ENCODE results near the gene KIFC1. TPM values are rescaled to one million over a fixed set of nuclear protein-coding genes. Genes with fewer than 3 reads are reported as not detected.

The KIFC1 gene
- total and polyA plus RNA-seq, 2 of the 4 experiments (the other 2 are of a cell fraction) = 33.9 to 40.6 TPM

DNA sequence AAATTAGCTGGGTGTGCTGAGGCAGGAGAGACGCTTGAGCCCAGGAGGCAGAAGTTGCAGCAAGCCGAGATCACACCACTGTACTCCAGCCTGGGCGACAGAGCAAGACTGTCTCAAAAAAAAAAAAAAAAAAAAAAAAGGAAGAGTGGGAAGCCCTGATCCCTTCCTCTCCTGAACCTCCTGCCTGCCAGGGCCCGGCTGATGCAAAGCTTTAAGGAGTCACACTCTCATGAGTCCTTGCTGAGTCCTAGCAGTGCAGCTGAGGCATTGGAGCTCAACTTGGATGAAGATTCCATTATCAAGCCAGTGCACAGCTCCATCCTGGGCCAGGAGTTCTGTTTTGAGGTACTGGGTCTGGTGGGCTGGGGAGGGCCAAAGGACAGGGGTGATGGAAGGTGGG, 43.3 kb downstream of the KIFC1 start:
- DNase-seq (no peak), ATAC-seq (ENCODE audit: low read depth) (no peak)
- Histone ChIP-seq H2BK15ac (ENCODE audit: low read depth, low read length) (no peak overlapping the region), H3K4me2 (ENCODE audit: low read depth, low read length) (no peak overlapping the region), H3K79me1 (ENCODE audit: low read depth in 1 of 2, low read length in 2 of 2) (peaks cover 26 to 54% of the 10 kb centered on the region in 2 experiments), H3K9me3 (ENCODE audit: control insufficient read depth, insufficient read depth, low read length) (no peaks in the 10 kb centered on the region), H3K4ac (ENCODE audit: low read depth, low read length) (no peak overlapping the region), H2BK5ac (ENCODE audit: low read depth, low read length, poor library complexity, severe bottlenecking) (no peak overlapping the region), H3K9me1 (ENCODE audit: insufficient read depth, low read length) (peaks cover 20% of the 10 kb centered on the region), H4K20me1 (ENCODE audit: insufficient read depth, low read length) (peaks cover 19% of the 10 kb centered on the region; the same call in 1 of the 2 replicates), H3K14ac (replicated peaks; ENCODE audit: low read depth, low read length) (no peak overlapping the region), H2BK20ac (ENCODE audit: low read depth, low read length) (no peak overlapping the region), H3K4me1 (ENCODE audit: control insufficient read depth, insufficient read depth, low read length) (peaks cover 16% of the 10 kb centered on the region), H3K36me3 (ENCODE audit: control insufficient read depth, insufficient read depth, low read length) (peaks cover 41% of the 10 kb centered on the region), H3K9ac (ENCODE audit: low read depth, low read length) (no peak overlapping the region), H2AFZ (replicated peaks; ENCODE audit: low read length, poor library complexity) (no peak overlapping the region), H2AK9ac (replicated peaks; ENCODE audit: low read depth, low read length, poor library complexity) (no peak overlapping the region), H3K27me3 (ENCODE audit: control insufficient read depth, insufficient read depth, low read length) (no peaks in the 10 kb centered on the region), H3K56ac (ENCODE audit: extremely low read depth, insufficient read depth, low read length) (no peak overlapping the region), H2BK120ac (ENCODE audit: low read depth, low read length) (no peak overlapping the region), H3K27ac (ENCODE audit: insufficient read depth, low read length) (no peak overlapping the region), H3K18ac (ENCODE audit: low read depth, low read length) (no peak overlapping the region), H2AK5ac (ENCODE audit: low read depth, low read length) (no peak overlapping the region), H4K5ac (ENCODE audit: low read depth, low read length) (no peak overlapping the region), H4K8ac (ENCODE audit: low read depth in 2 of 2, low read length in 2 of 2) (no peak overlapping the region), H3K4me3 (ENCODE audit: insufficient read depth, low read depth, low read length) (no peak overlapping the region), H4K91ac (ENCODE audit: insufficient read depth, low read depth, low read length) (no peak overlapping the region), H3K23ac (ENCODE audit: low read depth, low read length) (no peak overlapping the region)
- TF ChIP-seq FOS (IDR thresholded peaks at IDR 0.05; ENCODE audit: low read depth, low read length) (no peak), CEBPB (IDR thresholded peaks at IDR 0.05; ENCODE audit: low read depth, low read length) (no peak), RAD21 (IDR thresholded peaks at IDR 0.05; ENCODE audit: low read length) (no peak), MXI1 (IDR thresholded peaks at IDR 0.05; ENCODE audit: borderline replicate concordance, low read depth, low read length) (no peak), SMC3 (IDR thresholded peaks at IDR 0.05; ENCODE audit: low read depth, low read length) (no peak), RCOR1 (IDR thresholded peaks at IDR 0.05; ENCODE audit: insufficient replicate concordance, low read length) (no peak), POLR2A (IDR thresholded peaks at IDR 0.05; ENCODE audit: low read depth, low read length) (no peak), MAFK (IDR thresholded peaks at IDR 0.05; ENCODE audit: low read depth, low read length) (no peak), MAZ (IDR thresholded peaks at IDR 0.05; ENCODE audit: borderline replicate concordance, low read depth, low read length) (no peak), BHLHE40 (IDR thresholded peaks at IDR 0.05; ENCODE audit: low read depth, low read length) (no peak), NFE2L2 (IDR thresholded peaks at IDR 0.05; ENCODE audit: low read depth, low read length) (no peak), CHD1 (IDR thresholded peaks at IDR 0.05; ENCODE audit: low read depth, low read length) (no peak)
- TF ChIP-seq, protein P1, sequence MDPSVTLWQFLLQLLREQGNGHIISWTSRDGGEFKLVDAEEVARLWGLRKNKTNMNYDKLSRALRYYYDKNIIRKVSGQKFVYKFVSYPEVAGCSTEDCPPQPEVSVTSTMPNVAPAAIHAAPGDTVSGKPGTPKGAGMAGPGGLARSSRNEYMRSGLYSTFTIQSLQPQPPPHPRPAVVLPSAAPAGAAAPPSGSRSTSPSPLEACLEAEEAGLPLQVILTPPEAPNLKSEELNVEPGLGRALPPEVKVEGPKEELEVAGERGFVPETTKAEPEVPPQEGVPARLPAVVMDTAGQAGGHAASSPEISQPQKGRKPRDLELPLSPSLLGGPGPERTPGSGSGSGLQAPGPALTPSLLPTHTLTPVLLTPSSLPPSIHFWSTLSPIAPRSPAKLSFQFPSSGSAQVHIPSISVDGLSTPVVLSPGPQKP (IDR thresholded peaks at IDR 0.05; ENCODE audit: borderline replicate concordance, low read depth, low read length) = no peak
- TF ChIP-seq, protein P2, sequence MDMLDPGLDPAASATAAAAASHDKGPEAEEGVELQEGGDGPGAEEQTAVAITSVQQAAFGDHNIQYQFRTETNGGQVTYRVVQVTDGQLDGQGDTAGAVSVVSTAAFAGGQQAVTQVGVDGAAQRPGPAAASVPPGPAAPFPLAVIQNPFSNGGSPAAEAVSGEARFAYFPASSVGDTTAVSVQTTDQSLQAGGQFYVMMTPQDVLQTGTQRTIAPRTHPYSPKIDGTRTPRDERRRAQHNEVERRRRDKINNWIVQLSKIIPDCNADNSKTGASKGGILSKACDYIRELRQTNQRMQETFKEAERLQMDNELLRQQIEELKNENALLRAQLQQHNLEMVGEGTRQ (IDR thresholded peaks at IDR 0.05; ENCODE audit: low read depth, low read length) = no peak
- TF ChIP-seq, protein P3, sequence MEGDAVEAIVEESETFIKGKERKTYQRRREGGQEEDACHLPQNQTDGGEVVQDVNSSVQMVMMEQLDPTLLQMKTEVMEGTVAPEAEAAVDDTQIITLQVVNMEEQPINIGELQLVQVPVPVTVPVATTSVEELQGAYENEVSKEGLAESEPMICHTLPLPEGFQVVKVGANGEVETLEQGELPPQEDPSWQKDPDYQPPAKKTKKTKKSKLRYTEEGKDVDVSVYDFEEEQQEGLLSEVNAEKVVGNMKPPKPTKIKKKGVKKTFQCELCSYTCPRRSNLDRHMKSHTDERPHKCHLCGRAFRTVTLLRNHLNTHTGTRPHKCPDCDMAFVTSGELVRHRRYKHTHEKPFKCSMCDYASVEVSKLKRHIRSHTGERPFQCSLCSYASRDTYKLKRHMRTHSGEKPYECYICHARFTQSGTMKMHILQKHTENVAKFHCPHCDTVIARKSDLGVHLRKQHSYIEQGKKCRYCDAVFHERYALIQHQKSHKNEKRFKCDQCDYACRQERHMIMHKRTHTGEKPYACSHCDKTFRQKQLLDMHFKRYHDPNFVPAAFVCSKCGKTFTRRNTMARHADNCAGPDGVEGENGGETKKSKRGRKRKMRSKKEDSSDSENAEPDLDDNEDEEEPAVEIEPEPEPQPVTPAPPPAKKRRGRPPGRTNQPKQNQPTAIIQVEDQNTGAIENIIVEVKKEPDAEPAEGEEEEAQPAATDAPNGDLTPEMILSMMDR (conservative IDR thresholded peaks at IDR 0.05; ENCODE audit: low read depth, low read length) = no peak
- intact Hi-C loops (cut with micrococcal nuclease) = no loop called here
- ChIA-PET POLR2A (ENCODE audit: unreplicated experiment) (no interaction called here), CTCF (no interaction called here)
- WGBS, 2 experiments (ENCODE audit: extremely low coverage in 2 of 2, insufficient read length in 1 of 2) = no CpG with 5 or more reads among the region's 4 CpGs
- dilution Hi-C loops (cut with HindIII; ENCODE audit: low sequenced_read_pairs, unreplicated experiment) = no loop called here
- in situ Hi-C loops (cut with MboI; ENCODE audit: low sequenced_read_pairs) = no loop called here
- BruUV-seq (replicated peaks) = no TSS peak
